ENCODE data around the gene ADCY2.

Gene ADCY2

GRCh38 chr5:7657153-7657552, 261.2 kb downstream of the ADCY2 start:
- TF ChIP-seq REST (IDR thresholded peaks at IDR 0.05; ENCODE audit: insufficient replicate concordance, low read depth): no peak
- TF ChIP-seq GABPA (IDR thresholded peaks at IDR 0.05; ENCODE audit: low read depth): no peak
- no peak for TF ChIP-seq POLR2AphosphoS5 (IDR thresholded peaks at IDR 0.05; ENCODE audit: low read depth)
- no peak for TF ChIP-seq CTCF (IDR thresholded peaks at IDR 0.05; ENCODE audit: insufficient read depth, low read length)
- TF ChIP-seq SPI1 (IDR thresholded peaks at IDR 0.05; ENCODE audit: borderline replicate concordance, low read depth): no peak
- Histone ChIP-seq H3K27me3 (ENCODE audit: insufficient read depth, poor library complexity, severe bottlenecking) (no peaks in the 10 kb centered on the region), H3K4me3 (replicated peaks; ENCODE audit: insufficient read depth, low read length) (no peak overlapping the region), H3K27ac (replicated peaks) (no peak overlapping the region)
- DNase-seq (ENCODE audit: low read depth in 1 of 2, low spot score in 1 of 2): no peak

- TF ChIP-seq GABPA (IDR thresholded peaks at IDR 0.05; ENCODE audit: low read depth) (no peak), SPI1 (IDR thresholded peaks at IDR 0.05; ENCODE audit: borderline replicate concordance, low read depth) (no peak), POLR2AphosphoS5 (IDR thresholded peaks at IDR 0.05; ENCODE audit: low read depth) (no peak), CTCF (IDR thresholded peaks at IDR 0.05; ENCODE audit: insufficient read depth, low read length) (no peak), REST (IDR thresholded peaks at IDR 0.05; ENCODE audit: insufficient replicate concordance, low read depth) (no peak)
These were observed 263.5 kb downstream of the ADCY2 start for GRCh38 chr5:7659420-7659819.

GRCh38 chr5:7662289-7662688, 266.4 kb downstream of the ADCY2 start:
- H3K27ac ChIP-seq (replicated peaks): no peak overlapping the region
- no peak for DNase-seq (ENCODE audit: low read depth in 1 of 2, low spot score in 1 of 2)

More at GRCh38 chr5:7659420-7659819, 263.5 kb downstream of the ADCY2 start:
- H3K4me3 ChIP-seq (replicated peaks; ENCODE audit: insufficient read depth, low read length): no peak overlapping the region
- DNase-seq (ENCODE audit: low read depth in 1 of 2, low spot score in 1 of 2): no peak
- no peak overlapping the region for H3K27ac ChIP-seq (replicated peaks)
- H3K27me3 ChIP-seq (ENCODE audit: insufficient read depth, poor library complexity, severe bottlenecking): no peaks in the 10 kb centered on the region

More at GRCh38 chr5:7662289-7662688, 266.4 kb downstream of the ADCY2 start:
- TF ChIP-seq REST (IDR thresholded peaks at IDR 0.05; ENCODE audit: insufficient replicate concordance, low read depth) (no peak), GABPA (IDR thresholded peaks at IDR 0.05; ENCODE audit: low read depth) (no peak), POLR2AphosphoS5 (IDR thresholded peaks at IDR 0.05; ENCODE audit: low read depth) (no peak), SPI1 (IDR thresholded peaks at IDR 0.05; ENCODE audit: borderline replicate concordance, low read depth) (no peak), CTCF (IDR thresholded peaks at IDR 0.05; ENCODE audit: insufficient read depth, low read length) (no peak)
- Histone ChIP-seq H3K27me3 (ENCODE audit: insufficient read depth, poor library complexity, severe bottlenecking) (no peaks in the 10 kb centered on the region), H3K4me3 (replicated peaks; ENCODE audit: insufficient read depth, low read length) (no peak overlapping the region)

Measured in HL-60 (cell line).